Astrocyte (in vitro differentiated cells and primary cell): ENCODE results near the gene FLRT1. TPM values are rescaled to one million over a fixed set of nuclear protein-coding genes. Genes with fewer than 3 reads are reported as not detected.

Source experiments
- DNase-seq: peaks from one replicate; pipeline ENCODE4 v3.0.0-alpha.2; 2010; ENCODE audit warnings: low read depth
- FAIRE-seq: peaks from 2 replicates; lab custom pipeline; 2011; peaks lifted over from hg19 to GRCh38; lab: Jason Lieb, UNC
- H2AFZ ChIP-seq: 2 replicates; pipeline ENCODE4 v1.6.0; 2012; ENCODE audit warnings: low read depth, low read length, inconsistent platforms
- H3K27ac ChIP-seq: 2 replicates; pipeline ENCODE4 v1.5.1; 2011; ENCODE audit warnings: low read depth, low read length, inconsistent platforms
- H3K27me3 ChIP-seq: 2 replicates; pipeline ENCODE4 v1.6.0; 2011; ENCODE audit warnings: low read length, inconsistent platforms; ENCODE audit not compliant: insufficient read depth
- H3K36me3 ChIP-seq: 2 replicates; pipeline ENCODE4 v1.5.1; 2011; ENCODE audit warnings: low read length, inconsistent platforms; ENCODE audit not compliant: insufficient read depth
- H3K4me1 ChIP-seq: 2 replicates; pipeline ENCODE4 v1.5.1; 2011; ENCODE audit warnings: low read length, inconsistent platforms; ENCODE audit not compliant: insufficient read depth
- H3K4me2 ChIP-seq: 2 replicates; pipeline ENCODE4 v1.6.0; 2012; ENCODE audit warnings: low read length, inconsistent platforms
- H3K4me3 ChIP-seq: 2 replicates; pipeline ENCODE4 v1.5.1; 2011; ENCODE audit warnings: low read depth, mild to moderate bottlenecking, low read length, inconsistent platforms; ENCODE audit not compliant: insufficient read depth
- H3K79me2 ChIP-seq: 2 replicates; pipeline ENCODE4 v1.6.0; 2012; ENCODE audit warnings: mild to moderate bottlenecking, low read length, inconsistent platforms; ENCODE audit not compliant: insufficient read depth
- H3K9ac ChIP-seq: 2 replicates; pipeline ENCODE4 v1.6.0; 2012; ENCODE audit warnings: mild to moderate bottlenecking, low read length, inconsistent platforms
- H3K9me3 ChIP-seq: 2 replicates; pipeline ENCODE4 v1.5.1; 2012; ENCODE audit warnings: low read depth, mild to moderate bottlenecking, low read length, inconsistent platforms; ENCODE audit not compliant: insufficient read depth
- H4K20me1 ChIP-seq: 2 replicates; pipeline ENCODE4 v1.6.0; 2012; ENCODE audit warnings: low read length, inconsistent platforms; ENCODE audit not compliant: insufficient read depth
- H3K27ac Mint-ChIP-seq: one replicate; pipeline ENCODE4 v1.8.0; 2021; ENCODE audit warnings: mild to moderate bottlenecking, mixed read lengths; ENCODE audit not compliant: unreplicated experiment
- H3K27me3 Mint-ChIP-seq: one replicate; pipeline ENCODE4 v1.8.0; 2021; ENCODE audit warnings: low read depth, mixed read lengths; ENCODE audit not compliant: unreplicated experiment
- H3K36me3 Mint-ChIP-seq: one replicate; pipeline ENCODE4 v1.8.0; 2021; ENCODE audit warnings: low read depth, mixed read lengths; ENCODE audit not compliant: unreplicated experiment
- H3K4me1 Mint-ChIP-seq: one replicate; pipeline ENCODE4 v1.8.0; 2021; ENCODE audit warnings: low read depth, mixed read lengths; ENCODE audit not compliant: unreplicated experiment
- H3K4me3 Mint-ChIP-seq: one replicate; pipeline ENCODE4 v1.8.0; 2021; ENCODE audit warnings: mild to moderate bottlenecking, moderate library complexity, mixed read lengths; ENCODE audit not compliant: unreplicated experiment
- H3K9me3 Mint-ChIP-seq: one replicate; pipeline ENCODE4 v1.8.0; 2021; ENCODE audit warnings: mild to moderate bottlenecking, mixed read lengths; ENCODE audit not compliant: unreplicated experiment
- CTCF ChIP-seq: IDR thresholded peaks from 2 replicates; pipeline ENCODE4 v1.5.1; 2011; ENCODE audit warnings: low read depth, mild to moderate bottlenecking, inconsistent platforms, low read length, moderate library complexity; ENCODE audit not compliant: insufficient read depth
- EZH2 ChIP-seq: IDR thresholded peaks from 2 replicates; pipeline ENCODE4 v1.6.1; 2012; ENCODE audit warnings: mild to moderate bottlenecking, low read length, inconsistent platforms; ENCODE audit not compliant: insufficient read depth
- total RNA-seq: library from RNA; stranded (reverse); gene quantifications from 2 replicates; pipeline ENCODE4 v1.2.1, GENCODE V29; 2021

Gene FLRT1
- total RNA-seq, 1 donor from 2014 or later, result 0.20 TPM

GRCh38 chr11:64023712-64024710, 11.7 kb upstream of the FLRT1 start:
- DNase-seq (no peak), FAIRE-seq (no peak)
- no peak overlapping the region for H2AFZ ChIP-seq
- no peaks in the 10 kb centered on the region for H3K79me2 ChIP-seq
- H4K20me1 ChIP-seq, result no peaks in the 10 kb centered on the region
- Mint-ChIP-seq H3K4me3 (peak overlapping the region; percentile 34), H3K27me3 (peaks cover 28% of the 10 kb centered on the region), H3K27ac (no peak overlapping the region), H3K4me1 (peaks cover 13% of the 10 kb centered on the region), H3K9me3 (peaks cover 1% of the 10 kb centered on the region), H3K36me3 (no peaks in the 10 kb centered on the region)
- TF ChIP-seq CTCF, result no peak
- no peak for TF ChIP-seq EZH2
- no peak overlapping the region for H3K4me3 ChIP-seq
- no peaks in the 10 kb centered on the region for H3K27me3 ChIP-seq
- no peaks in the 10 kb centered on the region for H3K9me3 ChIP-seq
- H3K9ac ChIP-seq, result no peak overlapping the region
- no peaks in the 10 kb centered on the region for H3K36me3 ChIP-seq
- H3K4me2 ChIP-seq, result no peak overlapping the region
- peaks cover 5% of the 10 kb centered on the region for H3K4me1 ChIP-seq
- no peak overlapping the region for H3K27ac ChIP-seq

GRCh38 chr11:64025205-64025604, 10.5 kb upstream of the FLRT1 start:
- no peak overlapping the region for H2AFZ ChIP-seq
- no peaks in the 10 kb centered on the region for H3K9me3 ChIP-seq
- H3K36me3 ChIP-seq, result no peaks in the 10 kb centered on the region
- no peak for TF ChIP-seq EZH2
- no peak for TF ChIP-seq CTCF
- peaks cover 28% of the 10 kb centered on the region for H3K27me3 Mint-ChIP-seq
- no peak overlapping the region for H3K4me2 ChIP-seq
- no peak overlapping the region for H3K4me3 Mint-ChIP-seq
- no peaks in the 10 kb centered on the region for H3K36me3 Mint-ChIP-seq
- no peaks in the 10 kb centered on the region for H3K79me2 ChIP-seq
- peaks cover 1% of the 10 kb centered on the region for H3K9me3 Mint-ChIP-seq
- H3K4me1 Mint-ChIP-seq, result peaks cover 17% of the 10 kb centered on the region
- DNase-seq (no peak), FAIRE-seq (no peak)
- no peak overlapping the region for H3K27ac Mint-ChIP-seq
- no peak overlapping the region for H3K4me3 ChIP-seq
- H3K9ac ChIP-seq, result no peak overlapping the region
- H3K27ac ChIP-seq, result no peak overlapping the region
- H3K27me3 ChIP-seq, result no peaks in the 10 kb centered on the region
- H4K20me1 ChIP-seq, result no peaks in the 10 kb centered on the region
- peaks cover 5% of the 10 kb centered on the region for H3K4me1 ChIP-seq
